Astrocyte of the spinal cord (primary cell): ENCODE measurements around the gene GABRB3.
"Not testable (repeated sequence)": the region's sequence is repeated elsewhere in the genome, so short reads cannot be mapped to it uniquely, and the experiment has no call there.

Source experiments
- DNase-seq: peaks from one replicate; pipeline ENCODE4 v3.0.0; 2011; ENCODE audit warnings: low read depth, low spot score
- H3K4me3 ChIP-seq: 2 replicates; pipeline ENCODE4 v1.5.1; 2011; ENCODE audit warnings: low read depth, mild to moderate bottlenecking, low read length, moderate library complexity
- in situ Hi-C: cut with HindIII; loops from 2 replicates; pipeline ENCODE4 v1.10.0; 2017; ENCODE audit warnings: low sequenced_read_pairs
- TF ChIP-seq, protein P1 (sequence below): IDR thresholded peaks from 2 replicates; pipeline ENCODE4 v1.5.1; 2012; ENCODE audit warnings: low read depth, mild to moderate bottlenecking, low read length, inconsistent platforms

Gene GABRB3

GRCh38 chr15:26722621-26723160 is 50.2 kb downstream of the GABRB3 start:
- TF ChIP-seq, protein P1, sequence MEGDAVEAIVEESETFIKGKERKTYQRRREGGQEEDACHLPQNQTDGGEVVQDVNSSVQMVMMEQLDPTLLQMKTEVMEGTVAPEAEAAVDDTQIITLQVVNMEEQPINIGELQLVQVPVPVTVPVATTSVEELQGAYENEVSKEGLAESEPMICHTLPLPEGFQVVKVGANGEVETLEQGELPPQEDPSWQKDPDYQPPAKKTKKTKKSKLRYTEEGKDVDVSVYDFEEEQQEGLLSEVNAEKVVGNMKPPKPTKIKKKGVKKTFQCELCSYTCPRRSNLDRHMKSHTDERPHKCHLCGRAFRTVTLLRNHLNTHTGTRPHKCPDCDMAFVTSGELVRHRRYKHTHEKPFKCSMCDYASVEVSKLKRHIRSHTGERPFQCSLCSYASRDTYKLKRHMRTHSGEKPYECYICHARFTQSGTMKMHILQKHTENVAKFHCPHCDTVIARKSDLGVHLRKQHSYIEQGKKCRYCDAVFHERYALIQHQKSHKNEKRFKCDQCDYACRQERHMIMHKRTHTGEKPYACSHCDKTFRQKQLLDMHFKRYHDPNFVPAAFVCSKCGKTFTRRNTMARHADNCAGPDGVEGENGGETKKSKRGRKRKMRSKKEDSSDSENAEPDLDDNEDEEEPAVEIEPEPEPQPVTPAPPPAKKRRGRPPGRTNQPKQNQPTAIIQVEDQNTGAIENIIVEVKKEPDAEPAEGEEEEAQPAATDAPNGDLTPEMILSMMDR = no peak
- in situ Hi-C loops = no loop called here
- H3K4me3 ChIP-seq = no peak overlapping the region
- DNase-seq = no peak

DNA sequence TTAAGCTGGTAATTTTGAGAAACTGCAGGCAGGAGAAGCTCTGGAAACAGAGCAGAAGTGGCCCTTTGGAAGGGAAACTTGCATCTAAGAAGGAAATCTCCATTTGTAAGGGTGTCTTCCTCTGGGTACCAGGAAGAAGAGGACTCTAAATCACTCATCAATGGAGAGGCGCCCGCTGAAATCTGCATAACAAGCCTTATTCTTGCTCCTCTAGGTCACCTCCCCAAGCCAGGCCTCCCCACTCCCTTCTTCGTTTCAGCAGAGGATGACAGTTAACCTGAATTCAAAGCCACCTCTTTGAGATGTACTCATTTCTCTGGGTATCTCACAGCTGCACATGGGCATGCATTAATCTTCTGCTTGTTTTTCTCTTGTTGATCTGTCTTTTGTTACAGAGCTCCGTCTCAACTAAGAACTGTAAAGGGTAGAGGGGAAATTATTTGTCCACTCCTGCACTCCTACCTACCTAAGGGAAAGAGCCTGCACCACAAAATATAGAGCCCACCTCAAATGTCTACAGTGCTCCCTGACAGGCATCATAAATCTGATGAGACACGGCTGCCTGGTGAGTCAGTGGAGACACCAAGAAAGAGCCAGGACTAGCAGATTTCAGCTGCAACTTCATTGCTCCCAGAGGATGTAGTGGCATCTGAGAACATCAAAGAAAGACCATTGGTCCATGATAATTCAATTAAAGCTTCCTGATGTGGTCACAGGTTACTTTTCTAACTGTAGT is 51.5 kb downstream of the GABRB3 start:
- TF ChIP-seq, protein P1 = no peak
- in situ Hi-C loops = no loop called here
- DNase-seq = no peak
- H3K4me3 ChIP-seq = no peak overlapping the region

DNA sequence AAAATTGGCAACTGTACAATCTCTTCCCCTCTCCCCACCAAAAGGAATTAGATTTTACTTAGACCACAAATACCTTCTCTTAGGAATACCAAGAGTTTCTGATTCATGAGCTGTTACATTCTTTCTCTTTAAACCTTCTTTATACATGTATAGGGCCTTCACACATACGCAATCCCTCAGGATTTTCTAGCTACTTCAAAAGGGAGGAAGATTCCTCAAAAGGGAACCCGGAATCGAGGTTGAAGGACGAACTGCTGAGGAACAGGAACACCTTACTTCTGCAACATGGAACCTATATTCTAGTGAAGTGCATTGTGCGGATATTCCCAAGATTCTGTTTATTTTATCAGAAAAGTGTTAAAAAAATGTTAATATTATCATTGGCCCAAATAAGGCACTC is 52.3 kb downstream of the GABRB3 start:
- no peak overlapping the region for H3K4me3 ChIP-seq
- TF ChIP-seq, protein P1 = no peak
- in situ Hi-C loops = no loop called here
- no peak for DNase-seq

GRCh38 chr15:26719866-26720265 is 53.0 kb downstream of the GABRB3 start:
- DNase-seq, H3K4me3 ChIP-seq, in situ Hi-C loops: not testable (repeated sequence)

DNA sequence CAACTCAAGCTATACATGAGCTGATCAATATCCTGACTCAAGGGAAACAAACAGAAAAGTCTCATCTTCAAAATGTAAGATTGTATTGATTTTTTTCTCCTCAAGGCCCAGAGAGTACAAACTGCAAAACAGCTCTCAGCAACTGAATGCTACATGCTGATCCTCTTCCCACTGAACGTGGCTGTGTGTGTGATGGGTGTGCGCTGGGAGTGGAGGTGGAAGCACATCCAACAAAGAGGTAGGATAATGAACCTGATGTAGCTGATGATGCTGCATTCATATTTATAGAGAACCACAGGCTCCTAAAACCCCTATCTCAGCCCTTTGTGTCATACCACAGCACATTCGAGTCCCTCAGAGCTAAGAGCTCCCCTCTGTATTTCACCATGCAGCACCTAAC is 56.8 kb downstream of the GABRB3 start:
- TF ChIP-seq, protein P1 = no peak
- DNase-seq = no peak
- in situ Hi-C loops = no loop called here
- no peak overlapping the region for H3K4me3 ChIP-seq

GRCh38 chr15:26713498-26713897 is 59.4 kb downstream of the GABRB3 start:
- in situ Hi-C loops = no loop called here
- DNase-seq = no peak
- no peak overlapping the region for H3K4me3 ChIP-seq
- TF ChIP-seq, protein P1 = no peak

DNA sequence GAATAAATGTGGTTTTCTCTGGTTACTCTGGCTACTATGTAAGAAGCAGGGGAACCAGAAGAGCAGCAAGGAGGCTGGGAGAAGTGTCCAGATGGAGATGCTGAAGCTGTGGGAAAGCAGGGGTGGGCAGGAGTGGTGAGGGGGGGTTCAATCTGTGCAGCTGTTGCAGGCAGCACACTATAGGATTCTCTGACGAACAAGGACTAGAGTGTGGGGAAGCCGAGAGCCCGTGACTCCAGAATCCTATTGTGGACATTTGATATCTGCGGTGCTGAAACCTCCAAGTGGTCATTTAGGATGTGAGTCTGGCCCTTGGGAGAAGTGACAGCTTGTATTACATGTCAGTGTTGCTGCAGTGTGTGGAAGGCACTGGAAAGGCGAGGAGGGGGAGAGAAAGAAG is 60.5 kb downstream of the GABRB3 start:
- TF ChIP-seq, protein P1 = no peak
- in situ Hi-C loops = no loop called here
- DNase-seq = no peak
- no peak overlapping the region for H3K4me3 ChIP-seq
